Caco-2 (cell line): ENCODE results near the gene HDAC4. TPM values are rescaled to one million over a fixed set of nuclear protein-coding genes. Genes with fewer than 3 reads are reported as not detected.

Experiments
- BruUV-seq: library from RNA; stranded (reverse); fragments of 400-500 nt; replicated peaks from 2 replicates; lab custom pipeline; 2021; lab: Mats Ljungman, UMichigan
- CTCF ChIA-PET: fragments of 300-600 bp; sonication (Branson Sonifier 250); formaldehyde crosslinking; loops from one replicate; lab custom pipeline; 2022; ENCODE audit warnings: antibody characterized with exemption; lab: Charles Lee
- POLR2A ChIA-PET: fragments of 300-600 bp; sonication (Branson Sonifier 250); formaldehyde crosslinking; loops from one replicate; lab custom pipeline; 2022; ENCODE audit warnings: antibody characterized with exemption; lab: Charles Lee
- DNase-seq, 2 experiments: peaks; one replicate each; pipeline versions ENCODE4 v3.0.0 to v3.0.0-alpha.2; 2020 to 2022
- H3K27me3 ChIP-seq: replicated peaks from 2 replicates; pipeline ENCODE4 v1.6.0; 2011; ENCODE audit warnings: low read length; ENCODE audit not compliant: control insufficient read depth, insufficient read depth
- H3K36me3 ChIP-seq: 2 replicates; pipeline ENCODE4 v1.5.1; 2011; ENCODE audit warnings: low read length; ENCODE audit not compliant: control insufficient read depth, insufficient read depth
- H3K4me1 ChIP-seq: fragments of 250-450 bp; sonication (Bioruptor Pico); 2 replicates; pipeline ENCODE4 v1.5.1; 2020; ENCODE audit warnings: mild to moderate bottlenecking
- H3K4me3 ChIP-seq: 2 replicates; pipeline ENCODE4 v1.5.1; 2011; ENCODE audit warnings: low read depth, mild to moderate bottlenecking, control low read depth, low read length
- H3K9me3 ChIP-seq: fragments of 250-450 bp; sonication (Bioruptor Pico); 2 replicates; pipeline ENCODE4 v1.5.1; 2020; ENCODE audit warnings: mild to moderate bottlenecking, moderate library complexity
- H3K27ac Mint-ChIP-seq: one replicate; pipeline ENCODE4 v1.8.0; 2022; ENCODE audit warnings: mixed read lengths; ENCODE audit not compliant: unreplicated experiment
- H3K27me3 Mint-ChIP-seq: one replicate; pipeline ENCODE4 v1.8.0; 2022; ENCODE audit warnings: mixed read lengths; ENCODE audit not compliant: insufficient read depth, unreplicated experiment
- H3K36me3 Mint-ChIP-seq: one replicate; pipeline ENCODE4 v1.8.0; 2022; ENCODE audit warnings: mild to moderate bottlenecking, mixed read lengths; ENCODE audit not compliant: insufficient read depth, unreplicated experiment
- H3K4me1 Mint-ChIP-seq: one replicate; pipeline ENCODE4 v1.8.0; 2022; ENCODE audit warnings: low read depth, mixed read lengths; ENCODE audit not compliant: unreplicated experiment
- H3K4me3 Mint-ChIP-seq: one replicate; pipeline ENCODE4 v1.8.0; 2022; ENCODE audit warnings: mild to moderate bottlenecking, moderate library complexity, mixed read lengths; ENCODE audit not compliant: unreplicated experiment
- H3K9me3 Mint-ChIP-seq: one replicate; pipeline ENCODE4 v1.8.0; 2022; ENCODE audit warnings: mixed read lengths; ENCODE audit not compliant: unreplicated experiment
- CTCF ChIP-seq, 2 experiments: fragments of 200-600 bp in 1 of 2; IDR thresholded peaks; 1 replicate in 1 of 2; 2 replicates in 1 of 2; pipeline versions ENCODE4 v1.5.1 to v1.8.0; 2011 to 2022; ENCODE audit warnings: antibody characterized with exemption in 1 of 2, control low read depth in 1 of 2, inconsistent platforms in 1 of 2, low read depth in 1 of 2, low read length in 1 of 2, mild to moderate bottlenecking in 1 of 2, moderate library complexity in 1 of 2; ENCODE audit not compliant: insufficient read depth in 1 of 2, severe bottlenecking in 1 of 2, unreplicated experiment in 1 of 2
- intact Hi-C: fragments of 100-400 bp; cut with micrococcal nuclease; formaldehyde crosslinking; loops from one replicate; pipeline ENCODE4 v1.10.0; 2022; ENCODE audit not compliant: unreplicated experiment
- total RNA-seq: library from RNA; stranded (reverse); gene quantifications from 2 replicates; pipeline ENCODE4 v1.2.3, GENCODE V29; 2022

HDAC4 gene
- total RNA-seq, 1 experiment from 2014 or later, result 15.5 TPM

- H3K4me1 Mint-ChIP-seq, result no peaks in the 10 kb centered on the region
- peaks cover 6% of the 10 kb centered on the region for H3K36me3 Mint-ChIP-seq
- no peaks in the 10 kb centered on the region for H3K36me3 ChIP-seq
- H3K4me1 ChIP-seq, result no peaks in the 10 kb centered on the region
- ChIA-PET POLR2A (no interaction called here), CTCF (interaction anchor here (0.6 kb wide), 1 partner anchor 513 kb away, joined by 3 read pairs; no protein-coding TSS in a partner anchor)
- H3K4me3 Mint-ChIP-seq, result no peak overlapping the region
- BruUV-seq, result no TSS peak
- no peak for DNase-seq
- H3K9me3 ChIP-seq, result no peaks in the 10 kb centered on the region
- no peak for TF ChIP-seq CTCF (IDR thresholded peaks at IDR 0.05; ENCODE audit: insufficient read depth in 1 of 2, low read depth in 1 of 2, low read length in 1 of 2, severe bottlenecking in 1 of 2, unreplicated experiment in 1 of 2)
- H3K27me3 ChIP-seq, result no peaks in the 10 kb centered on the region
- peaks cover 6% of the 10 kb centered on the region for H3K27me3 Mint-ChIP-seq
- H3K9me3 Mint-ChIP-seq, result no peaks in the 10 kb centered on the region
- no peak overlapping the region for H3K4me3 ChIP-seq
- H3K27ac Mint-ChIP-seq, result no peak overlapping the region
- intact Hi-C loops, result no loop called here
Measured at GRCh38 chr2:239028253-239028619, 372.6 kb downstream of the HDAC4 start.

- ChIA-PET POLR2A (no interaction called here), CTCF (interaction anchor here (0.6 kb wide), 1 partner anchor 512 kb away, joined by 3 read pairs; no protein-coding TSS in a partner anchor)
- Histone ChIP-seq H3K36me3 (no peaks in the 10 kb centered on the region), H3K4me1 (no peaks in the 10 kb centered on the region), H3K27me3 (no peaks in the 10 kb centered on the region), H3K9me3 (no peaks in the 10 kb centered on the region), H3K4me3 (no peak overlapping the region)
- no TSS peak for BruUV-seq
- DNase-seq, result no peak
- H3K27me3 Mint-ChIP-seq, result peaks cover 4% of the 10 kb centered on the region
- H3K27ac Mint-ChIP-seq, result no peak overlapping the region
- intact Hi-C loops, result no loop called here
- H3K4me1 Mint-ChIP-seq, result no peaks in the 10 kb centered on the region
- no peaks in the 10 kb centered on the region for H3K9me3 Mint-ChIP-seq
- H3K36me3 Mint-ChIP-seq, result peaks cover 6% of the 10 kb centered on the region
- H3K4me3 Mint-ChIP-seq, result no peak overlapping the region
- TF ChIP-seq CTCF (IDR thresholded peaks at IDR 0.05; ENCODE audit: insufficient read depth in 1 of 2, low read depth in 1 of 2, low read length in 1 of 2, severe bottlenecking in 1 of 2, unreplicated experiment in 1 of 2), result no peak
Measured at GRCh38 chr2:239027391-239028252, 373.2 kb downstream of the HDAC4 start.

- Histone ChIP-seq H3K4me3 (no peak overlapping the region), H3K4me1 (no peaks in the 10 kb centered on the region), H3K9me3 (no peaks in the 10 kb centered on the region), H3K27me3 (no peaks in the 10 kb centered on the region), H3K36me3 (no peaks in the 10 kb centered on the region)
- intact Hi-C loops, result no loop called here
- POLR2A ChIA-PET, result no interaction called here
- no peak for TF ChIP-seq CTCF (IDR thresholded peaks at IDR 0.05; ENCODE audit: insufficient read depth in 1 of 2, low read depth in 1 of 2, low read length in 1 of 2, severe bottlenecking in 1 of 2, unreplicated experiment in 1 of 2)
- Mint-ChIP-seq H3K4me1 (no peaks in the 10 kb centered on the region), H3K36me3 (peaks cover 6% of the 10 kb centered on the region), H3K4me3 (no peak overlapping the region), H3K9me3 (no peaks in the 10 kb centered on the region), H3K27me3 (no peaks in the 10 kb centered on the region), H3K27ac (no peak overlapping the region)
- BruUV-seq, result no TSS peak
- CTCF ChIA-PET, result no interaction called here
- no peak for DNase-seq
Measured at GRCh38 chr2:239026711-239027361, 374.0 kb downstream of the HDAC4 start.
